GM19397 (cell line): ENCODE measurements around the gene TMC8.
"Not testable (repeated sequence)": the region's sequence is repeated elsewhere in the genome, so short reads cannot be mapped to it uniquely, and the experiment has no call there.

ENCODE experiments used
- ATAC-seq: cut with Tn5 transposase; IDR thresholded peaks from one replicate; pipeline ENCODE4 v1.9.1; 2021; ENCODE audit warnings: mild to moderate bottlenecking, moderate library complexity; ENCODE audit not compliant: unreplicated experiment

The TMC8 gene

DNA sequence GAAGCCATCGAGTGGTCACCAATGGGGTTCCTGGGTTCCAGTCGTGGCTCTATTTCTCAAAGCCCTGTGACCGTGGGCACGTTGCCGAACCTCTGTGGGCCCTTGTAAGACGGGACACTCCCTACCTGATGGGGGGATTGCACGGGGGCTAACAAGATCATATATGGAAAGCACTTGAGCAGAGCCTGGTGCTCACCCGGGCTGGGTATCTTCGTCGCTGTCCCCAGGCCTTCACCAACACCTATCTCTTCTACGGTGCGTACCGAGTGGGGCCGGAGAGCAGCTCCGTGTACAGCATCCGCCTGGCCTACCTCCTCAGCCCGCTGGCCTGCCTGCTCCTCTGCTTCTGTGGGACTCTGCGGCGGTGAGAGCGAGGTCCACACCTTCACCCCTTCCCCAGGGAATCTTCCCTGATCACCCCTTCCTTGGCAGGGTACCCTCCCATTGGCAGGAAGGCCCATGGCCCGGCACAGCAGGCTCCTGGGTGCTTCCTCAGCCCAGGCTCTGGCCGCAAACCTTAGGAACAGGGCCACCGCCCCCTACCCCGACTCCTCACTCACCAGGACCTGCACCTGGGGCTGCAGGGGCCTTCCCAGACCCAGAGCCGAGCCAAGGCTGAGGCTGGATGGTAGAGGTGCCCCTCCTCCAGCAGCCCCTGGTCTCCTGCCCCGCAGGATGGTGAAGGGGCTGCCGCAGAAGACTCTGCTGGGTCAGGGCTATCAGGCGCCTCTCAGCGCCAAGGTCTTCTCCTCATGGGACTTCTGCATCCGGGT lies 2.8 kb downstream of the TMC8 start:
- no peak for ATAC-seq

DNA sequence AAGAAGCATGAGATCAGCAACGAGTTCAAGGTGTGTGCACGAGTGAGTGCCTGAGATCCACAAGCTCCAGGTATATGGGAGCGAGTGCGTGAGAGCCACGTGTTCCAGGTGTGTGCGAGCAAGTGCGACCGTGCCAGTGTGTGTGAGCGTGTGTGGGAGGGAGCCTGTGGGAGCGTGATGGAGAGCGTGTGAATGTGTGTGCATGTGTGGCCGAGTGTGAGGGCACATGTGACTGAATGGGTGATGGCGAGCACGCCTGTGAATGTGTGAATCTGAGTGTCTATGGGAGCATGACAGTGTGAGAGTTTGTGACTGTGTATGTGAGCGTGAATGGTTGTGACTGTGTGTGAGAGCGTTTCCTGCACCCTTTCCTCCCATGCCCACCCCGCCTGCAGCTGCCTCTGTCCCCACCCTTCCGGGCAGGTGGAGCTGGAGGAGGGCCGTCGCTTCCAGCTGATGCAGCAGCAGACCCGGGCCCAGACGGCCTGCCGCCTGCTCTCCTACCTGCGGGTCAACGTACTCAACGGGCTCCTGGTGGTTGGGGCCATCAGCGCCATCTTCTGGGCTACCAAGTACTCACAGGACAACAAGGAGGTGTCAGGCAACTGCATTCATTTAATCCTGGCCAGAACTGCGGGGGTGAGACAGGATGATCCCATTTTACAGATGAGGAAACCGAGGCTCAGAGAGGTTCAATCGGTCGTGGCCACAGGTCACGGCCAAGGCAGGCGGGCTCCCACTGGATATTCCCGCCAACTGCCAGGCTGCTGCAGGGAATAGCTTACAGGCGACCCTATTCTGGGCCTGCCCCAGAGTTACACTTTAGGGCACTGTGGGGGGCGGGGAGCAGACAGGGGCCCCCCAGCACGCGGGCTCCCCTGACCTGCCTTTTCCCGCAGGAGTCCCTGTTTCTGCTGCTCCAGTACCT lies 3.7 kb downstream of the TMC8 start:
- ATAC-seq = no peak

DNA sequence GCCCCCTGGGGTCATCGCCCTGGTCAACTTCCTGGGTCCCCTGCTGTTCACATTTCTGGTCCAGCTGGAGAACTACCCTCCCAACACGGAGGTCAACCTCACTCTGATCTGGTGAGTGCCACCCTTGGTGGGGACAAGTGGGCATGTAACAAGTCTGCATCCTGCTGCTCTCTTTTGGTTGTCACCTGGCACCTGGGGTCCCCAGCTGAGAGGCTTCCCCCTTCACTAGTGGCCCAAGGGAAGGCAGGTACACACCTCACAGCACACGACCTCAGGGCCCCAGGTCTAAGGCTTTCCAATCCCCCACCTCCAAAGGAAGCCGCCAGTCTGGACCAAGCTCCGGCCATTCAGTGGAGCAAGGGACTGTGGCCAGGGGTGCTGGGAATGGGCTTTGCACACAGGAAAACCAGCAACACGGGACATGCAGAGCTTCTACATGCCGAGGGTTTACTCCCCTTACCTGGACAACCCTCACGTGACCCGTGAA lies 4.4 kb downstream of the TMC8 start:
- no peak for ATAC-seq

DNA sequence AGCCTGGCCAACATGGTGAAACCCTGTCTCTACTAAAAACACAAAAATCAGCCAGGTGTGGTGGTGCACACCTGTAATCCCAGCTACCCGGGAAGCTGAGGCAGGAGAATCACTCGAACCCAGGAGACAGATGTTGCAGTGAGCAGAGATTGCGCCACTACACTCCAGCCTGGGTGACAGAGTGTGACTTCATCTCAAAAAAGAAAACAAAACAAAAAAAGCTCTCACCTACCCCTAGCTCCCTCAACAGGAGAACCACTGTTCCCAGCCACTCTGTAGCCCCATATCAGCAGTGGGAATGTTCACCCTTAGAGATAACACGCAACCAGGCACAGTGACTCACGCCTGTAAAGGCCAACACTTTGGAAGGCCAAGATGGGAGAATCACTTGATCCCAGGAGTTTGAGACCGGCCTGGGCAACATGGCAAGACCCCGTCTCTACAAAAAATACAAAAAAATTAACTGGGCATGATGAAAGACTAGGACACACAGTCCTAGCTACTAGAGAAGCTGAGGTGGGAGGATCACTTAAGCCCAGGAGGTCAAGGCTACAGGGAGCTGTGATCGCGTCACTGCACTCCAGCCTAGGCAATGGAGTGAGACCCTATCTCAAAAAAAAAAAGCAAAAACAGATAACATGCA lies 5.4 kb downstream of the TMC8 start:
- no peak for ATAC-seq

DNA sequence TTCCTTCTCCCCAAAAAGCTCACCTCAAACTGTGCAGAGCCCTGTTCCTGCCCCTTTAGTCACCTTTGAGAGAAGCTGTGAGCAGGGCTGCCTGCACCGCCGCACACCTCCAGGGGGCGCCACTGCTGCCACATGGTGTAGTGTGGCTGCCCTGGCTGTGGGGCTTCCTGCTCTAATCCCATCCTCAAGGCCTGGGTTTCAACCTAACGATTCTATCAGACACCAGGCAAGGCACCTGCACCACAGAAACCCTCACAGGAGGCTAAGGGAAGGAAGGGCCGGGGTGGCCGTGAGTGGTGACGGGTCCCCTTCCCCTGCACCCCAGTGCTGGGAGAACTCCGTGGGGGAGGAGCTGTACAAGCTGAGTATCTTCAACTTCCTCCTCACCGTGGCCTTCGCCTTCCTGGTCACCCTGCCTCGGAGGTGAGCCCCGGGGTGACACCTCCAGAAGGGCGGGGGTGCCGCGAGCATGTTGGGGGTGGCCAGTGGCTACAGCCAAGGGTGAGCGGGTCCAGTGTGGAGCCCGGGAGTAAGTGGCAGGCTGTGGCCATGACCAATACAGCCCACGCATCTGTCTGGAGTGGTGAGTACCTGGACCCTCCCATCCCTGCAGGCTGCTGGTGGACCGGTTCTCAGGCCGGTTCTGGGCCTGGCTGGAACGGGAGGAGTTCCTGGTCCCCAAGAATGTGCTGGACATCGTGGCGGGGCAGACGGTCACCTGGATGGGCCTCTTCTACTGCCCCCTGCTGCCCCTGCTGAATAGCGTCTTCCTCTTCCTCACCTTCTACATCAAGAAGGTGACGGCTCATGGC lies 7.0 kb downstream of the TMC8 start:
- no peak for ATAC-seq

DNA sequence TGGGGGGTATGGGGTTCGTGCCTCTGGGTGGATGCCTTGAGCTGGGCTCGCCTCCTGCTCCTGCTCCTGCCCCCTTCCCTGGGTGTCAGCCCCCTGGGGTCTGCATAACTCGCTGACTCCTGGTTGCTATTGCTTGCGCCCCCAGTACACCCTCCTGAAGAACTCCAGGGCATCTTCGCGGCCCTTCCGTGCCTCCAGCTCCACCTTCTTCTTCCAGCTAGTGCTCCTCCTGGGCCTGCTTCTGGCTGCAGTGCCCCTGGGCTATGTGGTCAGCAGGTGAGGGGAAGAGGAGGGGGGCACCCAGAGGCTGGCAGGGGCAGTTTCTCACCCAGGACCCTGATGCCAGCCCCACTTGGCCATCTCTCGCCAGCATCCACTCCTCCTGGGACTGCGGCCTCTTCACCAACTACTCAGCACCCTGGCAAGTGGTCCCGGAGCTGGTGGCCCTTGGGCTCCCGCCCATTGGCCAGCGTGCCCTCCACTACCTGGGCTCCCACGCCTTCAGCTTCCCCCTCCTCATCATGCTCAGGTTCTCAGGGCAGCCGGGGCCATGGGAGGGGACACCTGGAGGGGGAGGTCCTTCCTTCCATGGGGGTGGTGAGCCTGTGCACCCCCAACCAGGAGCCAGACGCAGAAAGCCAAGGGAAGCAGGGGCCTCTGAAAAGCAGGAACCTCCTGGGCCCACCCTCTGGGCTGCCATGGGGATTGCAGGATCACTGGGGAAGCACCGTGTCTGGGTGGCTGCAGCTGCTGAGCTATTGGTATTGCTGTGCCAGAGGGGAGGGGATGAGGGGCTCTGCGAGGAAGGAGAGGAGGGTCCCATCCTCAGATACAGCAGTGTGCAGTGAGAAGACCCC lies 7.9 kb downstream of the TMC8 start:
- no peak for ATAC-seq

DNA sequence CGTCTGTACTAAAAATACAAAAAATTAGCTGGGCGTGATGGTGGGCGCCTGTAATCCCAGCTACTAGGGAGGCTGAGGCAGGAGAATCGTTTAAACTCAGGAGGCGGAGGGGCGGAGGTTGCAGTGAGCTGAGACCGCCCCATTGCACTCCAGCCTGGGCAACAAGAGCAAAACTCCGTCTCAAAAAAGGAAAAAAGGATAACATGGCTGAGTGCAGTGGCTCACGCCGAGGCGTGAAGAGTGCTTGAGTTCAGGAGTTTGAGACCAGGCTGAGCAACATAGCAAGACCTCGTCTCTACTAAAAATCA lies 9.2 kb downstream of the TMC8 start:
- not testable (repeated sequence) for ATAC-seq

DNA sequence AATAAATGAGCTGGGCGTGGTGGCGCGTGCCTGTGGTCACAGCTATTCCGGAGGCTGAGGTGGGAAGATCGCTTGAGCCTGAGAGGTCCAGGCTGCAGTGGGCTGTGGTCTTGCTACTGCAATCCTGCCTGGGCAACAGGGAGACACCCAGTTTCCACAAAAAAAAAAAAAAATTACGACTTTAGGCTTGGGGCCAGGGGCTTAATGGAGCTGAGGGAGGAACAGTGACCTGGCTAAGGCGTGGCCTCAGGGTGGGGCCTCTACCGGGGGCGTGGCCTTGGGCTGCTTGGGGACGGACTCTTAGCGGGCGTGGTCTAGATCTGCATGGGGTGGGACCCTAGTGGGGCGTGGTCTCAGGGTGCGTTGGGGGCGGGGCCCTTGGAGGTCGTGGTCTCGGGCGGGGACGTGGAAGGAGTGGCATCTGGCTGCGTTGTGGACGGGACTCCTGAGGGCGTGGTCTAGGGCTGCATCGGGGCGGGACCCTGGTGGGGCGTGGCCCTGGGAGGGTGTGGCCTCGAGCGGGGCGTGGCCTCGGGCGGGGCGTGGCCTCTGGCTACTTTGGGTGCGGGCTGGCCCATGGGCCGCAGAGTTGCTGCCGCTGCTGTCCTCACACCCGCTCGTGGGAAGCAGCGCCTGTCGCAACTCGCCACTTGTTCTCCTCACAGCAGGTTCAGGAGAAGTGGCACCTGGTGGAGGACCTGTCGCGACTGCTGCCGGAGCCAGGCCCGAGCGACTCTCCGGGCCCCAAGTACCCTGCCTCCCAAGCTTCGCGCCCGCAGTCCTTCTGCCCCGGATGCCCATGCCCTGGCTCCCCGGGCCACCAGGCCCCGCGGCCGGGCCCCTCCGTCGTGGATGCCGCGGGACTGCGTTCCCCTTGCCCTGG lies 9.8 kb downstream of the TMC8 start:
- peak; percentile 69 for ATAC-seq

DNA sequence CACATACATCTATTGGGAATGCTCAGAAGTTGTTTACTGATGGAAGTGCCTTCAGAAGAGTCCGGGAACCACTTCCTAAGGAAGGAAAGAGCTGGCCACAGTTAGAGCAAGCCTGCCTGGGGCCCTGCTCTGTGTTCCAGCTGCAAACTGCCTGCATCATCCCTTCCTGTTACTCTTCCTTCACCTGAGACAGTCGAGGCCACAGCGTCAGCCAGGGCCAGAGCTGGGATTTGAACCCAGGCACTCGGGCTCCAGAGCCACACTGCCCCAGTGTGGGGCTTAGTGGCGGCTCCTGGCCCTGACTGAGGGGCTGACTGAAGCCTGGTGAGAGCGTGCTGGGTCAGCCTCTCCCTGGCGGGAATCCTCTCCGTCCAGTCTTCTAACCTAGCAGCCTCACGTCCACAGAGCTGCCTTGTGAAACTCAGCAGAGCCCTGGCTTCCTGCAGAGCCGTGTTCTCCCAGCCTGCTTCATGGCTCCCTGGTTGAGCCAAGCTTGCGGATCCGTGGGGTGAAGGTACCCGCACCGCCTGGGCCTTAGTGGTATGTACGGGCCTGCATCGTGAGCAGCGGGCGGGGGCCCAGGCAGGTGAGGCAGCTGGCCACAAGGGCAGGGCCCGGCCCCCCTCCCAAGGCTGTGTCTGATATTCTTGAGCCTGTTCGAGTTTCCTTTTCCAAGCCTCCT lies 11.0 kb downstream of the TMC8 start:
- no peak for ATAC-seq

DNA sequence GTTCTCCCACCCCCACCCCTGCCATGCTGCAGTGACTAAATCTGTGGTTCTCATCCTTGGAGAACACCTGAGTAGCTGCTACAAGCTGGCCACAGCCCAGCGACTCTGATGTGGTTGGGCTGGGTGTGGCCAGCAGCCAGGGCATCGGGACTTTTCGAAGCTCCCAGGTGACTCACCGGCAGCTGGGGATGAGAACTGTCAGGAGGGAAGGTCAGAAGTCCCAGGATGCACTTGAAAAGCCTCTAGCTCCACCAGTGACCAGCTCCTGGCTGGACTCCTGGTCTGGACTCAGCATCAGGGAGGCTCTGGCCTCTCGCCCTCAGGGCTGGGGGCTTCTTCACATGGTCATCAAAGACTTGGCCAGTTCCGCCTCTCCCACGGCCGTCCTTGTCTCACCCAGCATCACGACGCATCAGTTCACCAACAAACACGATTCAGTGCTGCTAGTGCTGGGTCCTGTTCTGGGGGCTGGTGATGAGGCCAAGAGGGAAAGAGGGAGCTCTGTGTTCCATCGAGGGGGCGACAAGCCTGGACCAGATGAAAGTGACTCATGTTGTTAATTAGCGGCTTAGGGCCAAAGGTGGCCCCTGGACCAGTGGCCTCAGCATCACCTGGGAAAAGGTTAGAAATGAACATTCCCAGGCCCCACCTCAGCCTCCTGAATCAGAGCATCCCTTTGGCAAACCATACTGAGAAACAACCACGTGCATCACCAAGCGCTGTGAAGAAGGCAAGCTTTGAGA lies 11.7 kb downstream of the TMC8 start:
- ATAC-seq = no peak

DNA sequence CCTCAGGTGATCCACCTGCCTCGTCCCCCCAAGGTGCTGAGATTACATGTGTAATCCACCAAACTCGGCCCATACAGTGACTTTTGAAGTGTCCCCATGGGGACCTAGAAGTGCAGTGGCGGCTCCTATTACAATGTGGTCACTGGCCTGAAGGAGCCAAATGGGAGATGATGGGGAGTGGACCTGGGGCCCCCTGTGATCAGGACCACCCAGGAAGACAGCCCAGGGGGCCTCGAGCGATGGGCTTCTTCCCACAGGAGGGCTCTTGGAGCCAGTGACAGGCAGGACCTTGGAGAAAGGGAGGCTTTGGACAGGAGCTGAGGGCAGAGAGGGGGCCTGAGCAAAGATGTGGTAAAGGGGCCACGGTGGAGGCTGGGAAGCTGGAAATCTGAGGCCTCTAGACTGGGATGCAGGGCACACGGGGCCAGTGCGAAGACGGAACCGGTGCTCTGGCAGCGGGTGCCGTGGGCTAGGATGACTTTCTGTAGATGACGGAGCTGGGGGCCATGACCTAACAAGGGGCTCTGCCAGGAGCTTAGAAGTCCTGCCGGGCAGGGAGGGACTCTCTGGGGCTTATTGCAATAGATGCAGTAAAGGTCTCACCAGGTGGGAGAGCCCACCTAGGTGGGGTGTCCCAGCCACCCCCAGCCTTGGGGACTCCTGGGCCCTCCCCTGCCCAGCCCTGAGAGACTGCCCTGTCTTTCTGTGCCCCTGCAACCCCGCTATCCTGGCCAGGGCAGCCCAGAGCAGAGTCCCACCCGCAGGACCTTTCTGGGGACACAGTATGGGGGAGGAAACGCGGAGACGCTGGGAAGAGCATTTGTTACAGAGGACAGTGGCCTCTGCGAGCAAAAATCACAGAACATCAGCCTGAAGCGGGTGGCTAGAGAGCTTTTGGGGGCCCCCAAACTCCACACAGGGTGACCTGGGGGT lies 12.9 kb downstream of the TMC8 start:
- no peak for ATAC-seq

DNA sequence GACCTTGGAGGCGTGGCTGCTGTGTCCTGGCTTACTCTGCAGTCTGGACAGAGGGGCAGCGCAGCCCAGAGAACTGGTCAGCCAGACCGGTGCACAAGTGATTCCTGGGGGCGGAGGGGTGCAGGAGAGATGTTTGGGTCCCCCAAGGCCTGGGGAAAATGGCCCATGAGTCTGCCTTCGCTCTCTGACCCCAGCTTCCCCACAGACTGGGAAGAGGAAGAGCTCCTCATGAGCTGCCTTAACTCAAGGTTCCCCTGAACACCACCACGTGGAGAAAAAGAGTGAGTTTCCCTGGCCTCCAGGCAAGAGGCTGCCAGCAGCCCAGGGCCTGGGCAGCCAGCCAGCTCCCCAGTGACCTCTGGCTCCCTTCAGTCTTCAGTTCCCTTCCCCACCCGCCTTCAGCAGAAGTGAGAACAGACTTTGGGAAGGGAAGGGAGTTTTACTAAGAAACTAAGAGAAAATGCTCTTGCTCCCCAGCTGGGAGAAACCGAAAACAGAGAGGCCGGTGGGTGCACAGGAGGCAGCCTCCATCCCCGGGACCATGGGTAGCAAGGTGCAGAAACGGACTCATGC lies 13.7 kb downstream of the TMC8 start:
- no peak for ATAC-seq

DNA sequence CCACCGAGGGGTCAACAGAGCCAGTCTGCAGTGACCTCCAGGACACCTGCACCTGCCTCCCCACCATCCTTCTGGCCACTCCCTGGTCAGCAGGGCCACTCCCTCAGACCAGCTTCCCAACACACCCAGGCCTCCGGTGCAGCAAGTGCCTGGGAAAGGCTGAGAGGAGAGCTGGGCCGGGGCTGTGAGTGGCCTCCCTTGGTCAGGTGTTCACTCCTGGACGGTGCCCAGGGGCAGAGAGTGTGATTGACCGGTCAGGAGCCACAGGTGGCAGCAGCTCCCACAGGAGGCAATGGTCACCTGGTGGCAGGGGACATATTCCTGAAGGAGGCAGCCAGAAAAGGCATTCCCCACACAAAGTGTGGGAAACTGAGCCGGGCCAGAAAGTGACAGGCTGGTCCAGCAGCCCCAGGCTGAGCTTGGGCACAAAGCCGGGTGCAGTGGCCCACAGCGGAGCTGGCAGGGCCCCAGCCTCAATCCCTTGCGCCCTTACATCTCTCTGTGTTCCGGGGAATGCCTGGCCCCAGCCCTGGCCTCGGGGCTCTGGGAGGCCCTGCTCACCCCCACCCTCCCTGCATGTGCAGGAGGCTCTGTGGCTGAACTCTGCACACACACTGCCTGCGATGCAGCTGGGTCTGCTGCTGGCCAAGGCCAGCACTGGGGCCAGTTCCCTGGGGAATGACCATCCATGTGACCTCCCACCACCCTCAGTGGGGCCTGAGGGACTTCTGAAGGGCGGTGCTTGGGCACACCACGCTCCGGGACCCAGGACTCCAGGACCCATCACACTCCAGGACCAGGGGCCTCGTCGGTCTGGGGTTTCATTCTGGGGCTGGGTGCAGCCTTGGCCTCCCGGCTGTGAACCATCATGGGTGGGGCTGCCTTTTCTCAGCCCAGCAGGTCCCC lies 14.4 kb downstream of the TMC8 start:
- ATAC-seq = no peak

DNA sequence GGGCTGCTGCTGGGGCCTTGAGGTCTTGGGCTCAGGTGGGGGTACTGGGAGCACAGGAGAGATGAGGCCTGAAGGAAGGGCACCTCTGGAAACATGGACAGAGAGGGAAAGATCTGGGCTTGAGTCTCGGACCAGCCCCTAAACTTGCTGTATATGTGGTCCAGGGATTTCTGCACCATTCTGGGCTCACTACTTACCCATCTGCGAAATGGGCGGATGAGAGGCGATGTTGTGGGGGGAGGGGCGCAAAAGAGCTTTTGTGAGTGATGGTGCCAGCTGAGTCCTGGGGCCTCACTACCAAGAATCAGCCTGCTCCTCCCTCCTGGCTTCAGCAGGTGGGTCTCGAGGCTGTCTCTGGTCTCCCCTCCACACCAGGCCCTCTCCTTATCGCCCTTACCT lies 15.9 kb downstream of the TMC8 start:
- ATAC-seq = no peak

DNA sequence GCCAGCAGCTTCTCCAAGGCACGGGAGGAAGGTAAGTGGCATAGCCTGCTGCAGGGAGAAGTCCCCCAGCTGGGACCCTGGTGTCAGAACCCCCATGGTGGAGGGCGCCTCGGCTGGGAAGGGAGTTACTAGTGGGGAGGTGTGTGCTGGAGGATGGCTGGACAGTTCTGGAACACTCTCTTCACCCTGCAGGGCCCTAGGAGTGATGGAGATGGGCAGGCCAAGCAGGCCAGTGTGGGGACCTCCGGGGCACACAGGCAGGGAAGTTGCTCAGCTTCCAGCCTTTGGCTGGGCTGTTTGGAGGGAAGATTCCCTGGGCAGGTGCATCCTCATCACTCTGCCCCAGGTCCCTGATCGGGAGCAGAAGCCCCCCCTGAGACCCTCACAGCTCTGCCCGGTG lies 16.3 kb downstream of the TMC8 start:
- ATAC-seq = no peak
